ENCODE measurements around the gene ATAT1. TPM values are rescaled to one million over a fixed set of nuclear protein-coding genes. Genes with fewer than 3 reads are reported as not detected.

Gene ATAT1
- total and polyA plus RNA-seq, 2 of the 13 experiments (the other 11 are each of a cell fraction or from before 2014, with no cell fraction given): 9.2 to 23.6 TPM

DNA sequence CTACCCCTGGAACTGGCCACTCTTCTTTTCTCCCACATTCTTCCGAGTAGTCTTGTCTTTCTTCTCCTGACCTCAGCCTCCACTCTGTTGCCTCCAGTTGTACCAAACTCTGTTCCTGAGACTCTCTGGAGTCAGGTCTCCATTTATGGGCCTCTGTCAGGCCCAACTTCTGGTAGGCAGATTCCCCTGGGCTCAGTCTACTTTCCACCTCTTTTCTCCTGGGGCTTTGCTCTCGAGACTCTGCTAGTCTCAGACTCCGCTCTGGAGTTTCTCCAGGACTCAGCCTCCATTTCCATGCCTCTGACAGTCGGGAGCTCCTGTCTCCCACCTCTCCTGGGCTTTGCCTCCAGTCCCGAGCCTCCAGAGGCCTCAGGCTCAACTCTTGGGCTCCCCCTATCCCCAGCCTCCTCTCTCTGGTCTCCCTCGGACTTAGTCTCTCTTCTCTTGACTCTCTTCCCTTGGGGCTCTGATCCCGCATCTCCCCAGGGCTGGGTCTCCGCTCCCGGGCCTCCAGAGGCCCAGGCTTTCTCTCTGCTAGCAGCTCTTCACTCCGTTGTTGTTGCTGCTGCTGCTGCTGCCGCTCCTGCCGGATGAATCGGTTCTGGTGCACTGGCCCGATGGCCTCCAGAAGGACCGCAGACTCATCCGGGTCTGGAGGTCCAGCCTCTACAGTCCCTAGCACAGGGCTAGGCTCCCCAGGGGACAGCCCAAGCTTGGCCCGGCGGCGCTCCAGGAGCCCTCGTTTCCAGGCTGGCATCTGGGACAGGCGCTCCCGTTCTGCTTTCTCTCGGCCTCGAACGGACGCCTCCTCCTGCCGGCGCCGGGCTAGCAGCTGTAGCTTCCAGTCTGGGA lies 58.7 kb downstream of the ATAT1 start (continued):
- TF ChIP-seq, protein P1, sequence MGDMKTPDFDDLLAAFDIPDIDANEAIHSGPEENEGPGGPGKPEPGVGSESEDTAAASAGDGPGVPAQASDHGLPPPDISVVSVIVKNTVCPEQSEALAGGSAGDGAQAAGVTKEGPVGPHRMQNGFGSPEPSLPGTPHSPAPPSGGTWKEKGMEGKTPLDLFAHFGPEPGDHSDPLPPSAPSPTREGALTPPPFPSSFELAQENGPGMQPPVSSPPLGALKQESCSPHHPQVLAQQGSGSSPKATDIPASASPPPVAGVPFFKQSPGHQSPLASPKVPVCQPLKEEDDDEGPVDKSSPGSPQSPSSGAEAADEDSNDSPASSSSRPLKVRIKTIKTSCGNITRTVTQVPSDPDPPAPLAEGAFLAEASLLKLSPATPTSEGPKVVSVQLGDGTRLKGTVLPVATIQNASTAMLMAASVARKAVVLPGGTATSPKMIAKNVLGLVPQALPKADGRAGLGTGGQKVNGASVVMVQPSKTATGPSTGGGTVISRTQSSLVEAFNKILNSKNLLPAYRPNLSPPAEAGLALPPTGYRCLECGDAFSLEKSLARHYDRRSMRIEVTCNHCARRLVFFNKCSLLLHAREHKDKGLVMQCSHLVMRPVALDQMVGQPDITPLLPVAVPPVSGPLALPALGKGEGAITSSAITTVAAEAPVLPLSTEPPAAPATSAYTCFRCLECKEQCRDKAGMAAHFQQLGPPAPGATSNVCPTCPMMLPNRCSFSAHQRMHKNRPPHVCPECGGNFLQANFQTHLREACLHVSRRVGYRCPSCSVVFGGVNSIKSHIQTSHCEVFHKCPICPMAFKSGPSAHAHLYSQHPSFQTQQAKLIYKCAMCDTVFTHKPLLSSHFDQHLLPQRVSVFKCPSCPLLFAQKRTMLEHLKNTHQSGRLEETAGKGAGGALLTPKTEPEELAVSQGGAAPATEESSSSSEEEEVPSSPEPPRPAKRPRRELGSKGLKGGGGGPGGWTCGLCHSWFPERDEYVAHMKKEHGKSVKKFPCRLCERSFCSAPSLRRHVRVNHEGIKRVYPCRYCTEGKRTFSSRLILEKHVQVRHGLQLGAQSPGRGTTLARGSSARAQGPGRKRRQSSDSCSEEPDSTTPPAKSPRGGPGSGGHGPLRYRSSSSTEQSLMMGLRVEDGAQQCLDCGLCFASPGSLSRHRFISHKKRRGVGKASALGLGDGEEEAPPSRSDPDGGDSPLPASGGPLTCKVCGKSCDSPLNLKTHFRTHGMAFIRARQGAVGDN (CRISPR knock-in tag; IDR thresholded peaks at IDR 0.05): no peak
- TF ChIP-seq MXD4 (CRISPR knock-in tag; IDR thresholded peaks at IDR 0.05) (no peak), SP4 (CRISPR knock-in tag; IDR thresholded peaks at IDR 0.05) (peak; percentile 10; the same call in 1 of the 2 replicates), KMT2A (CRISPR knock-in tag; IDR thresholded peaks at IDR 0.05) (no peak), ZBTB25 (CRISPR knock-in tag; IDR thresholded peaks at IDR 0.05) (no peak), FOXK2 (IDR thresholded peaks at IDR 0.05) (no peak), REL (CRISPR knock-in tag; conservative IDR thresholded peaks at IDR 0.05) (0 out of 2 replicates have a peak, but pooled peaks have one; percentile 36), ZNF224 (CRISPR knock-in tag; IDR thresholded peaks at IDR 0.05) (no peak), PTBP1 (IDR thresholded peaks at IDR 0.05; ENCODE audit: low read depth, low read length, poor library complexity, severe bottlenecking) (peak; percentile 33), HOXA5 (CRISPR knock-in tag; IDR thresholded peaks at IDR 0.05) (no peak), ZNF235 (CRISPR knock-in tag; IDR thresholded peaks at IDR 0.05; ENCODE audit: borderline replicate concordance) (no peak), TERF1 (CRISPR knock-in tag; IDR thresholded peaks at IDR 0.05) (no peak)
- TF ChIP-seq, protein P2, sequence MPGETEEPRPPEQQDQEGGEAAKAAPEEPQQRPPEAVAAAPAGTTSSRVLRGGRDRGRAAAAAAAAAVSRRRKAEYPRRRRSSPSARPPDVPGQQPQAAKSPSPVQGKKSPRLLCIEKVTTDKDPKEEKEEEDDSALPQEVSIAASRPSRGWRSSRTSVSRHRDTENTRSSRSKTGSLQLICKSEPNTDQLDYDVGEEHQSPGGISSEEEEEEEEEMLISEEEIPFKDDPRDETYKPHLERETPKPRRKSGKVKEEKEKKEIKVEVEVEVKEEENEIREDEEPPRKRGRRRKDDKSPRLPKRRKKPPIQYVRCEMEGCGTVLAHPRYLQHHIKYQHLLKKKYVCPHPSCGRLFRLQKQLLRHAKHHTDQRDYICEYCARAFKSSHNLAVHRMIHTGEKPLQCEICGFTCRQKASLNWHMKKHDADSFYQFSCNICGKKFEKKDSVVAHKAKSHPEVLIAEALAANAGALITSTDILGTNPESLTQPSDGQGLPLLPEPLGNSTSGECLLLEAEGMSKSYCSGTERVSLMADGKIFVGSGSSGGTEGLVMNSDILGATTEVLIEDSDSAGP (CRISPR knock-in tag; IDR thresholded peaks at IDR 0.05; ENCODE audit: borderline replicate concordance): peak; percentile 55; the same call in 1 of the 2 replicates
- TF ChIP-seq, protein P3, sequence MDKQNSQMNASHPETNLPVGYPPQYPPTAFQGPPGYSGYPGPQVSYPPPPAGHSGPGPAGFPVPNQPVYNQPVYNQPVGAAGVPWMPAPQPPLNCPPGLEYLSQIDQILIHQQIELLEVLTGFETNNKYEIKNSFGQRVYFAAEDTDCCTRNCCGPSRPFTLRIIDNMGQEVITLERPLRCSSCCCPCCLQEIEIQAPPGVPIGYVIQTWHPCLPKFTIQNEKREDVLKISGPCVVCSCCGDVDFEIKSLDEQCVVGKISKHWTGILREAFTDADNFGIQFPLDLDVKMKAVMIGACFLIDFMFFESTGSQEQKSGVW (CRISPR knock-in tag; IDR thresholded peaks at IDR 0.05; ENCODE audit: borderline replicate concordance): no peak
